Measurements from ENCODE around the gene ERGIC1. TPM values are rescaled to one million over a fixed set of nuclear protein-coding genes. Genes with fewer than 3 reads are reported as not detected.

The ERGIC1 gene
- total and polyA plus RNA-seq, 7 donors: 49.9 to 116 (median 53.9) TPM

GRCh38 chr5:172932313-172933017 lies 98.4 kb downstream of the ERGIC1 start:
- H3K27ac ChIP-seq: no peak overlapping the region
- H3K9me3 ChIP-seq: no peaks in the 10 kb centered on the region
- no peaks in the 10 kb centered on the region for H3K27me3 ChIP-seq (ENCODE audit: insufficient read depth in 3 of 3, low read length in 2 of 3)
- peaks cover 14% of the 10 kb centered on the region for H3K4me1 ChIP-seq
- H3K4me3 ChIP-seq: no peak overlapping the region
- TF ChIP-seq CTCF (IDR thresholded peaks at IDR 0.05): peak; percentile 97
- intact Hi-C loops (cut with DNase I): loop anchor here (1.0 to 5.0 kb wide), 4 partner anchors 165 to 220 kb away; no protein-coding TSS in a partner anchor
- ATAC-seq: peak; percentile 91 to 97 (median 94)
- peaks cover 2 to 43% of the 10 kb centered on the region in 2 donors for H3K36me3 ChIP-seq (ENCODE audit: insufficient read depth in 1 of 2, low read depth in 1 of 2)
- peak; percentile 78 to 89 for DNase-seq
- WGBS, 3 donors: 15 to 17% (median 16%) methylated on average over 22 of the region's 22 CpGs

GRCh38 chr5:172933238-172933637 lies 99.2 kb downstream of the ERGIC1 start:
- ATAC-seq: no peak
- H3K27ac ChIP-seq: no peak overlapping the region
- H3K9me3 ChIP-seq: no peaks in the 10 kb centered on the region
- 92 to 98% (median 95%) methylated on average over 4 of the region's 4 CpGs for WGBS, 3 donors
- H3K36me3 ChIP-seq (ENCODE audit: insufficient read depth in 1 of 2, low read depth in 1 of 2): peaks cover 6 to 43% of the 10 kb centered on the region in 2 donors
- no peaks in the 10 kb centered on the region for H3K27me3 ChIP-seq (ENCODE audit: insufficient read depth in 3 of 3, low read length in 2 of 3)
- no peak for DNase-seq
- intact Hi-C loops (cut with DNase I): loop anchor here (2.0 to 5.0 kb wide), 2 partner anchors 166 to 220 kb away; no protein-coding TSS in a partner anchor
- H3K4me1 ChIP-seq: peaks cover 14% of the 10 kb centered on the region
- H3K4me3 ChIP-seq: no peak overlapping the region
- no peak for TF ChIP-seq CTCF (IDR thresholded peaks at IDR 0.05)

GRCh38 chr5:172935096-172935495 lies 101.0 kb downstream of the ERGIC1 start:
- intact Hi-C loops (cut with DNase I): loop anchor here in 1 of 2 donors (5.0 kb wide), 1 partner anchor 463 kb away; no protein-coding TSS in a partner anchor
- TF ChIP-seq CTCF (IDR thresholded peaks at IDR 0.05): no peak
- Histone ChIP-seq H3K36me3 (ENCODE audit: insufficient read depth in 1 of 2, low read depth in 1 of 2) (peaks cover 6 to 56% of the 10 kb centered on the region in 2 donors), H3K4me3 (no peak overlapping the region), H3K9me3 (no peaks in the 10 kb centered on the region), H3K27ac (no peak overlapping the region), H3K27me3 (ENCODE audit: insufficient read depth in 3 of 3, low read length in 2 of 3) (no peaks in the 10 kb centered on the region), H3K4me1 (peaks cover 14% of the 10 kb centered on the region)
- ATAC-seq (no peak), DNase-seq (peak in 1 of 2 donors; percentile 36)
- 90 to 92% (median 92%) methylated on average over 14 of the region's 14 CpGs for WGBS, 3 donors

GRCh38 chr5:172936401-172936800 lies 102.3 kb downstream of the ERGIC1 start:
- WGBS, 3 donors: 94 to 96% (median 95%) methylated on average over 5 of the region's 5 CpGs
- TF ChIP-seq CTCF (IDR thresholded peaks at IDR 0.05): no peak
- no peaks in the 10 kb centered on the region for H3K27me3 ChIP-seq (ENCODE audit: insufficient read depth in 3 of 3, low read length in 2 of 3)
- no peak overlapping the region for H3K4me3 ChIP-seq
- H3K36me3 ChIP-seq (ENCODE audit: insufficient read depth in 1 of 2, low read depth in 1 of 2): peaks cover 6 to 63% of the 10 kb centered on the region in 2 donors
- H3K4me1 ChIP-seq: peaks cover 13% of the 10 kb centered on the region
- ATAC-seq: no peak
- no peak for DNase-seq
- intact Hi-C loops (cut with DNase I): loop anchor here in 1 of 2 donors (5.0 kb wide), 1 partner anchor 464 kb away; no protein-coding TSS in a partner anchor
- H3K27ac ChIP-seq: no peak overlapping the region
- no peaks in the 10 kb centered on the region for H3K9me3 ChIP-seq
